HL-60/S4 treated with retinoic acid at 250 ng/mL for 4 days and 3 days (cell line): ENCODE data around the gene FCRL5.
"Not testable (repeated sequence)": the region's sequence is repeated elsewhere in the genome, so short reads cannot be mapped to it uniquely, and the experiment has no call there.

Experiments
- in situ Hi-C: fragments of 300-500 bp; cut with MboI; formaldehyde crosslinking; loops from 2 replicates; pipeline ENCODE4 v1.7.0; 2022; ENCODE audit warnings: low sequenced_read_pairs

FCRL5 gene

DNA sequence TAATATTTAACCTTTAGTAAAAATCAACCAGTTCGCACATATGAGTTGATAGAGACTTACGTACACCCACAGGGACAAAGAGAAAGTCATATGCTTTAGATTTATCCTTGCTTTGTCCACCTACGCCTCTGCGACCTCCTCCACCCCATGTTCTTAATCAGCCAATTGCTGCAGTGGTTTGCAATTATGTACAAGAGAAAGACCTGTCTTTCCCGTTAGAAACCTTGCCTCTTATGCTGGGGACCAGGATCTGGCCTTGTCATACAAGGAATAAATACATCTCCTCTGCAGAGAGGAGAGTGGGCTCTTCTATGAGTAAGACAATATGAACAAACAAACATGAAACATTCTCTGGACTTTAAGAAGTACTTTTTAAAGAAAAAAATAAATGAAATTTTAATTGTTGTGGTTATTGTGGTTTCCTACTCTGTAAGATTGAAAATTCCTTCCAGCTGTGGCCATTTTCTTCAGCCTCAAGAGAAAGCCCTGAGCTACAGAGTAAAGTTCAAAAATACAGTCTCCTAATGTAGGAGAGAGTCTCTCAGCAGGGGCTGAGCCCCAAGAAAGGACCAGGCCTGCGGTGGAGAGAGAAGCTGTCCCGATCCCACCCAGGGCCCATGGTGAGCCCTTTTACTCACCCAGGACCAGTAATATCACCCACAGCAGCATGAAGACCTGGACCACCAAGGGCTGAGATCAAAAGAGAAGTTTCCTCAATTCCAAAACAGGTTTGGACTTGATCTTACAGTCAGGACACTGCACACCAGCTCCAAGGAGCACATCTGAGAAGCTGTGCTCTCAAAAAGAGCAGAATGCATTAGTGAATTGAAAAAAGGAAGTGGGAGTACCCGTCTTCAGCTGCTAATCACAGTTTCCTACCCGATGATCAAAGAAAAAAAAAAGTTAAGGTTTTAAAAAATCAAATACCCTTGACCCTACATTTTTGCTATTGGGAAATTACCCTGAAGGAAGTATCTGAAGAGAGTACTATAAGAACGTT, at the start of gene FCRL5:
Gene FCRL5 (minus strand): TSS at position 822 of the 1,000 bp plus-strand sequence. CDS start 153 bp downstream, at position 669.
- in situ Hi-C loops = no loop called here

DNA sequence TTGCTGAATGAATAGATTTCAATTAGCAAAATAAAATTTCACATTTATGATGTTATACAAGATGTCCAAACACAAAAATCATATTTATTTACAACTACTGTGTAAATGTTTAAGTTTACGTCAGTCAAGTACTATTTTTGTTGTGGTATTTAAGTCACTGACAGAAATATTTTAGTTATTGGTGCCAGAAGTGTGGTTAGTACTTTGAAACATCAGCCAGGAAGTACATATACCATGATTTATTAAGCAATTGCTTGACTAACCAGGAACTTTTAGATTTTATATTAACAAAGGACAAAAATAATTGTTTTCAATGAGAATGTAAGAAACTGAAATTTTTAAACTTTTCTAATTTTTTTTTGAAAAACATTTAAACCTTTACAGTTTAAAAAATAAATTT, 47.9 kb upstream of the FCRL5 start:
- in situ Hi-C loops = no loop called here

DNA sequence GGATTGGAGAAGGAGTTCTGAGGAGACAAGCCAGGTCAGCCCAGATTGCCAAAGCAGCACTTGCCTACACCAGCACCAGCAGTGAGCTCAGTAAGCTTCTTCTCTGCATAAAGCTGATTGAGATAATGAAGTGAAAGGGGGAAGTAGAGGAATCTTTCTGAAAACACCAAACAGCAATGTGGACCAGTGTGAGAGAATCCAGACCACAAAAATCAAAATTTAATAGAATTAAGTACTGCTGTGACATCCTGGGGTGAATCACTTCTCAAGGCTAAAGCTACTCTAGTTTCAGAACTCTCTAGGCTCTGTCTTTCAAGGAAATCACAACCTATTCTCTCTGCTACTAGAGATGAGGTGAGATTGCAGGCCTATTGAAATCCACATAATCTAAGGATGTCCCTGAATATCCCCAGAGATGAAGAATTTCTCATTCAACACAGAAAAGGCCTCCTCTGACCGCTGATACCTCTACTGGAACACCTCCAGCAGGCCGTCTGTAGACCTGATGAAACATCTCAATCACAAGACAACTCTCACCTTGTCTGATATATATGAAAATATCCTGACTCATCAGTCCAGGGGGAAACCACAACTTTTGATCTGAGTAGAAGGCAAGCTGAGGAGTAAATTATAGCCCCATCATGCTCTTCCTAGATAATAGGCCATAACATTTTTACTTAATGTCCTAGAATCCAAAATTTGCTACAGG, 45.8 kb upstream of the FCRL5 start, which contains the start of gene FCRL4:
Gene FCRL4 (minus strand): TSS at position 127 of the 709 bp plus-strand sequence. CDS start 141 bp downstream, outside the sequence.
- in situ Hi-C loops = no loop called here

DNA sequence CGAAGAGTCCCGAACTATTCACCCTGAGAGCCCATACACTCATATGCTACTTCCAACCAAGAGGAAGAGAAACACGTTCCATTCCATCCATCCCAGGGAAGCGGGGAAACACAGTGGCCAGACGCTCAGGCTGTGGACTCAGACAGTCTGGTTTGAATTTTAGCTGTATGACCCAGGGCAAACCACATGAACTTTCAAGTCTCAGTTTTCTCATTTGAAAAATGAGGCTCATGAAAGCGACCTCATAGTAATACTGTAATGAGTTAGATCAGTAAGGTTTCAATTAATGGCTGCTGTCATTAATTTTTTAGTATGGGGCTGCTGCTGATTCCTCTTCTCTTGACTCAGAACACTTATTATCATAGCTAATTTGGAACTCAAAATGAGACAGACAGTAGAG, 44.1 kb upstream of the FCRL5 start:
- in situ Hi-C loops = no loop called here

DNA sequence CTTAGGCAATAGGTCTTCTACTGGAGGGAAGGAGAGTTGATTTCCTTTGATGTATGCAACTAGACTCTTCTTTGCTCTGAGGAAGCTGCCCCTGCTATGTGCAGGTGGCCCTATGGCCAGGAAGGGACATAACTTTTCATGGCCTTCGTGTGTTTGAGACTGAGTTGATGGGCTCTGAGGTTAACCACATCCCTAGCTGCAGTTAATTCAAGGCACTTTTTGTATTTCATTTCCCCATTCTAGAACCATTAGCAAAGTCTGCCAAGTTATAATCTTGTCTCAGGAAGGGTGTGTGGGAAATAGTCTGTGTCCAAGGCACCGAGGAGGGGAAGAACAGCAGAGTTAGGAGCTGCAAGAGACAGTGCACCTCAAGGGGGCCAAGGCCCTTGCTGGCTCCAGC, 43.0 kb upstream of the FCRL5 start:
- in situ Hi-C loops = no loop called here

DNA sequence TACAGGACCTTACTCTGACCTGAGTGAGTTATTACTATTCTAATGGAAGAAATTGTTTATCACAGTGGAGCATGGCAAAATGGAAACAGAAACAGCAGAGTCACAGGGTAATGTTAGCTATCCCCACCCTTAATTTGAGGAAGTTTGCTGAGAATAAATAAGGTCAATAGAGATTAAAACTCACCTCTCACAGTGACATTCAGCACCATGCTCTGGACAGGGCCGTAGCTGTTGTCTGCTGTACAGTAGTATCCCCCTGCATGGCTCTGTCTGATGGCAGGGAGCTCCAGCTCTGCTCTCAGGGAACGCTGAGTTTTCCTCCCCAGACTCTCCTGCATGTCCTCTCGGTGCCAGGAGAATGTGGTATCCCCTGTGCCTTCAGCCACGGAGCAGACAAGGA, 33.7 kb upstream of the FCRL5 start:
- in situ Hi-C loops = loop anchor here (10.0 kb wide), 1 partner anchor 109 kb away; no protein-coding TSS in a partner anchor

DNA sequence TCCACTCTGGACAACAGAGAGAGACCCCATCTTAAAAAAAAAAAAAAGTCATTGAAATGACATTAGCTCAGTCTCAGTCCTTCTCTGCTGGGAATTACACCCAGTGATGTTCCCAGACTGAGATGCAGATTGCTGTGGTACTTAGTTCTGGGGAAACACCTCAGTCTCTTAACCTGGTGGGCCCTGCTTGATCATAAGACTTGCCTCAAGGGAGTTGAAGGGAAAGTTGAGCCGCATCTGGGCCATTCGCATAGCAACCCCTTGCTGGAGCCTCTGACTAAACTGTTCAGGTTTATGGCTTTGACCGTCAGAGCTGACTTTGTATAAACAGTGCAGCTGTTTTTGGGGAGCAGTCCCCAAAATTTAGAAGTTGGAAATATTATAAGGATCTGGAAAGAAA, 32.2 kb upstream of the FCRL5 start:
- in situ Hi-C loops = loop anchor here (10.0 kb wide), 1 partner anchor 110 kb away; no protein-coding TSS in a partner anchor

DNA sequence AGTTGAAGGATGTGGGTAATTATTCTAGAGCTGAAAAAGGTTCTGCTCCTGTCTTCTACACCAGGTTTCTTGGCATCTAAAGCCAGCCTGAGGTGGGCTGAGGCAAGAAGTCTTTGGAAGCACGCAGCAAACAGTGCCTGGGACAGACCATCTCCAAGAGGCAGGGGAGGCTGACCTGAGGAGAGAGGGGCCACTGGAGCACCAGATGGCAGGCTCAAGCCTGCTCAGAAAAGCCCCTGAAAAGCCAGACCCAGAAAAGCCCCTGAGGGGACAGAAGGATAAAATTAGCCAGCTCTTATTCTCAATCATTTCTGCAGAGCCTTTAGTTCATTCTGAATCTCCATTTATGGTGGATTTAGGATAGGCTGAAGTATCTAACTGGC, 28.5 kb upstream of the FCRL5 start:
- in situ Hi-C loops = loop anchor here (10.0 kb wide), 1 partner anchor 114 kb away; no protein-coding TSS in a partner anchor

DNA sequence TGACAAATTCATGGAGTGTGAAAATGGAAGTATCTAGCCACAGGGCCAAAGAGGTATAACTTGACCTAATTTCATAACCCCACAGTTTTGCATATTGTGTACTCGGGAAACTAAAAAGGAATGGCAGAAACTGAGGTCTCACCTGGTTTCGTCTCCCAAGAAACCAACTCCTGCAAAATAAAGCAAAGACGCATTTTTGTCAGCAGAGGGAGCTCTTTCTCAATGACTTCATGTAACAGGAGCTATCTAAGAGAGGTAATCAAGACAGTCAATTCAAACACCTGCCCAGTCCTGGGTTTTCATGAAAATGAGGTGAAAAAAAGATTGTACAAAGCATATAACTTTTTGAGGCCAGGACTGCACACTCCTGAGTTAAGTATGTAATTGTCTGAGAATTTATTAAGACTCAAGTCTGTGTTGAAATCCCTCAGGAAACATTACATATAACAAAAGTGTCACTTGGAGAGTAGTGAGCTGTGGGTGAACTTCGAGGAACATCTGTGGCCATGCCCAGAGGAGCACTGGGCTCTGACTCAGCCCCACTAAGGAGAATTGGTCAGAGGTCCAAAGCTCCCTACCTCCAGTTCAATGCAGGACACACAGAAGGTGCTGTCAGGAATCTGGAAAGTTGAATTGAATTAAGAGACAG, 28.0 kb upstream of the FCRL5 start:
- in situ Hi-C loops = loop anchor here (10.0 kb wide), 1 partner anchor 114 kb away; no protein-coding TSS in a partner anchor

DNA sequence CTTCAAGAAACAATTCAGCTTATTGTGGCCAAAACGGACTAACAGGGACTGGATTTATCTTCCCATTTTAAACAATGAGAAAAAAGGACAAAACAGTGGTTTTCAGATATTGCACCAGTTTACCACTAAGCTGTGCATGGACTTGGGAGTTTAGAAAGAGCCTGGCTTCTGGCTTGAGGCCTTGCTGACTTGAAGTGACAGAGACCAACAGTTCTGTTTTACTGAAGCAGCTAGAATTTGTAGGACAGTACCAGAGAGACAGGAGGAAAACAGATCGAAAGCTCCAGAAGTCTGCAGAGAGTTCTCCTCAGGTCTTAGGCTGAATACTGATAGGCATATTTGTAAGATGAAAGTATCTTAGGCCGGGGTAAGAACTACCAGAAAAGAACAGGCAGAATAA, 25.1 kb upstream of the FCRL5 start:
- in situ Hi-C loops = no loop called here

DNA sequence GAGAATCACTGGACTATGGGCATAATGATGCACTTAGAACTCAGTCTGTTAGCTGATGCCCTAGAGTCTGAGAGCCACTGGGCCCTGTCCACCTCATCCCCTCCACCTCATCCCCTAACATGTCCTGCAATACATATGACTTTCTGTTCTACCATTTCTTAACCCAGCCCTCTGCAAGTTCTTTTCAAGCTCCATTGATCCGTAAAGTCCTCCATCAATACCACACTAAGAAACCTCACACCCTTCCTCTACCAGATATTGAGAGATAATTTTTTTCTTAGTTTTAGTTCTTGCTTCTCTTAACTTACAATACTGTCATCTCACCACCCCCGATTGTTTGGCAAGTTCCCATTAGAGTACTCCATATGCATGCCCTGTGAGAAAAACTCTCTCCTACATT, 23.4 kb upstream of the FCRL5 start:
- in situ Hi-C loops = no loop called here

DNA sequence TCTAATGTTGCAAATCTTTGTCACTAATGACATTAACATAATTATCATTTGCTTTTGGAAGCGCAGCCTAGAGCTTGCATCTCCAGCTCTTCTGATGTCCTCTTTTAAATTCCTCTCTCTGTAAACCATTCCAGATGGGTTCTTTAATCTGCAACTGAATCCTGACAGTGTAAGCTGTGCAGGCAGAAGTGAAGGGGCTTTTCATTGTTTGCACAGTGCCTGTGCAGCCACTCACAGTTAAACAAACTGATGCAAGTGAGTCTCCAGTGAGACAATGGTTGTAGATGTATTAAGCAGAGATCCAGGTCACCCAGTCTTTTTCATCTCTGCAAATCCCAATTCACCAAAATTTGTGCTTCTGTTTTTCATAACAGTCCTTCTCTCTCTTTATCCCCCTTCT, 22.5 kb upstream of the FCRL5 start:
- in situ Hi-C loops = no loop called here

DNA sequence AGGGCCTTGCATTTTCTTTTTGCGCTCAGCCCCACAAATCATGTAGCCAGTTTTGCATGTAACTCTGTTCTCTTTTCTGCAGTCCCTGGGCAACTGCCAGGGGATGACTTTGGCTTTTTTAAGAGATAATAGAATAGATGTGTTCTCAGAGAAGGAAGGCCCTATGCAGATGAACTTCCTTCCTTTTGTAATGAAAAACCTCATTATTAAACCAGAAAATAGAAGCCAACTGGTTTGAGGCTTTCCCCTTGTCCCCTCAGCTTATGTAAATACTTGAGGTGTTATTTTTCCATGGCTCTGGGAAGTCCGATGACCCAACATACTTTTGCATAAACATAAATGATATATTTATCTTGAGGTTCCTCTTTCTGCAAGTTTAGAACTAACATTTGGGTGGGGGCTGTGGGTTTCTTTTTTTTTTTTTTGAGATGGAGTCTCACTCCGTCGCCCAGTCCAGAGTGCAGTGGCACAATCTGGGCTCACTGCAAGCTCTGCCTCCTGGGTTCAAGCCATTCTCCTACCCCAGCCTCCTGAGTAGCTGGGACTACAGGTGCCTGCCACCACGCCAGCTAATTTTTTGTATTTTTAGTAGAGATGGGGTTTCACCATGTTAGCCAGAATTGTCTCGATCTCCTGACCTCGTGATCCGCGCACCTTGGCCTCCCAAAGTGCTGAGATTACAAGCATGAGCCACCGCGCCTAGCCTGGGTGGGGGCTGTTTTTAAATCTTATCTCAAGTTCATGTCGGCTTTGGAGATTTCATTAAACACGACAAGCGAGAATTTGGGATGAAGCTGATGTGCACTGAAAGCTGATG, 14.4 kb upstream of the FCRL5 start:
- in situ Hi-C loops = no loop called here

DNA sequence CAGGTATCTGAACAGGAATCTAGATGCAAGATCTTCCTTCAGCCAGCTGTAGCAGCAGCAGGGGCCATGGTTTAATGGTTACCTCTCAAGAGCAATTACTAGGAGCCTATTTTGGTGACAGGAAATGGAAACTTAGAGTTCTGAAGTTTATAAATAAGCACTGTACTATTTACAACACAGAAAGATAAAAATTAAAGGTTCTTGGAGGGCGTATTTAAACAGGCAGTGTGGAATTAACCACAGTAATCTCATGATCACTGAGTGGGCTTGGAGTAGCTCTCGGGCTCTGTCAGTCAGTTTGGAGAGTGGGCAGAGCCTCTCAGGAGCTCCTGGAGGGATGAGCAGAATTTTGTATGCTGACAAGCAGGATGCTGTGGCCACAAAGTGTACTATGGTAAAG, 10.2 kb upstream of the FCRL5 start:
- in situ Hi-C loops = no loop called here

DNA sequence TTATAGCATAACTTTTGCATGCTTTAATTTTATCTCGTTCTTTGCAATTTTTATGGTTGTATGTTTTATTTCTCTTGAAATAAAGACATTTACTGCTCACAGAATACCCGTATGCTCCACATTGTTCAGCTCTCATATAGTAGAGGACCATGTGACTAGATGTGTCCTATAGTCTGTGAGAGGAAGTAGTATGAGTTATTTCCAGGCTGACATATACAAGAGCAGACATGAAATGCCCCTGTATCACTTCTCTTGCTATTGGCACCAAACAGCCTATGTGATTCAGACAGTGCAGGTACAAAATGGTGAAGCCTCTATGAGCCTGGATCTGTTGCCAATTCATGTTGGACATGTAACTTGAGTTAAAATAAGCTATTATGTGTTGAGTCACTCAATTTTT, 5.8 kb upstream of the FCRL5 start:
- in situ Hi-C loops = no loop called here

DNA sequence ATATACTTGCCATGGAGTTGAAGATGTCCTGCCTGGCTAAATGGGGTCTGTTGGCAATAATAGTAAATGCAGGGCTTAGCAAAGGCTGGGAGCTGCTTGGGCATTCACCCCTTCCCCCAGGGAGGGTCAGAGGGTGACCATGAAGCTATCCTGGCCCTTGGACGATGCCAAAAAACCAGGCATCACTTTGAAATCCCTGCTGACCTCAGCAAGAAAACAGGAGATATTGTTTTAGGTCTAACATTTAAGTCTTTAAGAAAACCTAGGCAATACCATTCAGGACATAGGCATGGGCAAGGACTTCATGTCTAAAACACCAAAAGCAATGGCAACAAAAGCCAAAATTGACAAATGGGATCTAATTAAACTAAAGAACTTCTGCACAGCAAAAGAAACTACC, 4.2 kb downstream of the FCRL5 start:
- in situ Hi-C loops = not testable (repeated sequence)

DNA sequence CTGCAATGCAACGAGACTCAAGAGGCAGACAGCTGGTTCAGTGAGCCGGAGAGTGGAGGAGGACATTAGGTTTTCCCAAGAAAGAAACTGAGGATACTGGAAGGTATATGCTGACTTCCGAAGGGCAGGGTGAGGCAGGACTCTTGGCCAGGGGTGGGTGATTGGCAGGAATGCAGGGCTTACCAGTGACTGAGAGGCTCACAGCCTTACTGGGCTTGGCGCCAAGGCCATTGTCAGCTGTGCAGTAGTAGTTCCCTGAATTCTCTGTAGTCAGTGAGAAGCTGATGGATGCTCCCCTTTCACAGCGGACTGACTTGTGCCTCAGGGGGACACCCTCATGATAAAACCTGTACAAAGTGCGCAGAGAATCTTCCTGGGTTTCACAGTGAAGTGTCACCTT, 9.6 kb downstream of the FCRL5 start:
- in situ Hi-C loops = no loop called here

DNA sequence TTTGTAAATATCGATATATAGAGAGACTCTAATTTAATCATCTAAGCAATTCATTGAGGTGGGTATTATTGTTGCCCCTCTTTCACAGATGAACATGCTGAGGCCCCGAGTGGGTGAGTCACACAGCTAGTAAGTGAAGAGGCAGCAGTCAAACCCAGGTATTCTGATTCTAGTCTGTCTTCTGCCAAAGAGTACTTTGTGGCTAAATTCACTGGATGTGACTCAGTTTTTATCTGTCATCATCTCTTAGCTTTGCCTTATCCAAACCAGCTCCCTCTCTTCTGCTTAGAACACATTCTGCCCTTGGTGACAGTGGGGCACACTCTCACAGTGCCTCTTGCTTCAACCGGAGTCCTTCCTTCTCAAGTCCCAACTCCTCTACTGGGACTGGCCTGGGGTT, 11.5 kb downstream of the FCRL5 start:
- in situ Hi-C loops = no loop called here

DNA sequence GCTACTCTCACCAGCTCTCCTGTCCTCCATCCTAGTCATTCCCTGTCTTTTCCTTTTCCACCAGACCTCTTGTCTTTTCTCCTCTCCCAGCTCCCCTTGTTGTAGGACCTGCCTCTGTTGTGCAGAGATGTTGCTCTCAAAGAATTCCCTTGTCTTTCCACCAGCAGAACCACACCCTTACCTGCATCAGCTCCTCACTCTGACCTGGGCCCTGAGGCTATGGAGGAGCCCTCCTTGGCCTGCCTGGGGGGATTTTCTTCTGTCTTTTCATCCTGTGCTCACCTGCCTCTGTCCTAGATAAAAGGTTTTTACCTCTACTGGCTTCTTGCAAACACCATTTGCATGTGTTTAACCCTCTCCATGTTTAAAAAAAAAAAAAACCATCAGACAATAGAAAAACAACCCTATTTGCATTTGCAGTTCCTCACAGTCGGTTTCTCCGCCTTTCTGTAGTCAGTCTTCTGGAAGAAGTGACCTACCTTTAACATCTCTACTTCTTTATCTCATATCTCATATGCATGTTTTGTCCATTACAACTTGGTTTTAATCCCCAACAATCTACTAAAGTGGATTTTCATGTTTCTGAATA, 12.1 kb downstream of the FCRL5 start:
- in situ Hi-C loops = no loop called here

DNA sequence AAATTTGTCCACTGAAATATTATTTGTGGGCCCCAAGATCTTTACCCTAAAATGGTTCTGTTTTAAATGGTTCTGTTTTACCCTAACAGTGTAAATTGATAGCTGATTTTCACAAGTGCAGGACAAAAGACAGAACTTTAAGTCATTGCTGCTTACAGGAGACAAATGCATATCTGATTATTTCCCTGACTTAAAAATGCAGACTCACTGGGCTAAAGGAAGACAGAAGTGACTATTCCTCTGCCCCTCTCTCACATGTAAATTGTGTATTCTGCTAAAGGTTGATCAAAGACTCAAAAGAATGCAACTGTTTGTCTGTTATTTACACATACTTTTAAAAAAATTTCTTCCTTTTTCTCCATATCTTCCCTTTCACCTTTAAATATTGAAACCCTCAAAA, 12.7 kb downstream of the FCRL5 start:
- in situ Hi-C loops = no loop called here
